Measurements from ENCODE around the gene CYP1A2.
"Not testable (repeated sequence)": the region's sequence is repeated elsewhere in the genome, so short reads cannot be mapped to it uniquely, and the experiment has no call there.

Gene CYP1A2

GRCh38 chr15:74748322-74748946 lies at the start of gene CYP1A2:
TSS of gene CYP1A2 (plus strand) at chr15:74748845. CDS start at chr15:74749739, 894 bp downstream.
- DNase-seq, result no peak

- DNase-seq, result no peak
Observed at GRCh38 chr15:74709011-74709410, 39.6 kb upstream of the CYP1A2 start.

GRCh38 chr15:74709892-74710291 lies 38.8 kb upstream of the CYP1A2 start:
- no peak for DNase-seq

- no peak for DNase-seq
Observed at GRCh38 chr15:74710319-74711094, 38.1 kb upstream of the CYP1A2 start.

GRCh38 chr15:74712311-74712710 lies 36.3 kb upstream of the CYP1A2 start:
- no peak for DNase-seq

GRCh38 chr15:74716651-74717050 lies 32.0 kb upstream of the CYP1A2 start:
- DNase-seq, result no peak

GRCh38 chr15:74722591-74722990 lies 26.1 kb upstream of the CYP1A2 start:
- no peak for DNase-seq

- DNase-seq, result no peak
Observed at GRCh38 chr15:74723187-74723586, 25.5 kb upstream of the CYP1A2 start.

GRCh38 chr15:74723754-74724334 lies 24.8 kb upstream of the CYP1A2 start:
- DNase-seq, result peak; percentile 39

GRCh38 chr15:74724570-74725224 lies 23.9 kb upstream of the CYP1A2 start:
- DNase-seq, result no peak

- DNase-seq, result peak; percentile 19
Observed at GRCh38 chr15:74725225-74725774, 23.3 kb upstream of the CYP1A2 start, which contains the start of gene CYP1A1. TSS of gene CYP1A1 (minus strand) at chr15:74725528. CDS start at chr15:74723097, 2,431 bp downstream.

GRCh38 chr15:74725845-74726773 lies 22.5 kb upstream of the CYP1A2 start:
- peak; percentile 32 for DNase-seq

- DNase-seq, result no peak
Observed at GRCh38 chr15:74726774-74727164, 21.9 kb upstream of the CYP1A2 start.

GRCh38 chr15:74727727-74728126 lies 20.9 kb upstream of the CYP1A2 start:
- no peak for DNase-seq

- not testable (repeated sequence) for DNase-seq
Observed at GRCh38 chr15:74728699-74729098, 19.9 kb upstream of the CYP1A2 start.

GRCh38 chr15:74729372-74729771 lies 19.3 kb upstream of the CYP1A2 start:
- not testable (repeated sequence) for DNase-seq

GRCh38 chr15:74730619-74731316 lies 17.9 kb upstream of the CYP1A2 start:
- DNase-seq, result no peak

GRCh38 chr15:74732846-74733245 lies 15.8 kb upstream of the CYP1A2 start:
- no peak for DNase-seq

GRCh38 chr15:74733269-74733668 lies 15.4 kb upstream of the CYP1A2 start:
- DNase-seq, result no peak

- no peak for DNase-seq
Observed at GRCh38 chr15:74735305-74735704, 13.3 kb upstream of the CYP1A2 start.

- DNase-seq, result not testable (repeated sequence)
Observed at GRCh38 chr15:74738239-74738638, 10.4 kb upstream of the CYP1A2 start.

Measured in CD4-positive, alpha-beta T cell treated with Interleukin-10 for 1 hour (primary cell).